Mesothelial cell of epicardium (in vitro differentiated cells): ENCODE measurements around the gene CCDC66. TPM values are rescaled to one million over a fixed set of nuclear protein-coding genes. Genes with fewer than 3 reads are reported as not detected.

Source experiments
- DNase-seq, 2 experiments: peaks; one replicate each; pipeline ENCODE4 v3.0.0; 2021; ENCODE audit warnings: low spot score in 2 of 2; ENCODE audit not compliant: unreplicated experiment in 2 of 2
- H3K27ac Mint-ChIP-seq: 2 replicates; pipeline ENCODE4 v1.8.0; 2021; ENCODE audit warnings: mixed read lengths
- H3K27me3 Mint-ChIP-seq: 2 replicates; pipeline ENCODE4 v1.8.0; 2021; ENCODE audit warnings: low read depth, mixed read lengths
- H3K36me3 Mint-ChIP-seq: 2 replicates; pipeline ENCODE4 v1.8.0; 2021; ENCODE audit warnings: mixed read lengths
- H3K4me1 Mint-ChIP-seq: 2 replicates; pipeline ENCODE4 v1.8.0; 2021; ENCODE audit warnings: mixed read lengths
- H3K4me3 Mint-ChIP-seq: 2 replicates; pipeline ENCODE4 v1.8.0; 2021; ENCODE audit warnings: mild to moderate bottlenecking, moderate library complexity, mixed read lengths
- H3K9me3 Mint-ChIP-seq: 2 replicates; pipeline ENCODE4 v1.8.0; 2021; ENCODE audit warnings: mixed read lengths
- total RNA-seq: library from RNA; stranded (reverse); gene quantifications from 3 replicates; pipeline ENCODE4 v1.2.1, GENCODE V29; 2021
- TF ChIP-seq, protein P1 (sequence below): fragments of 200-600 bp; sonication (generic); IDR thresholded peaks from one replicate; pipeline ENCODE4 v1.5.0; 2021; ENCODE audit warnings: antibody characterized with exemption; ENCODE audit not compliant: unreplicated experiment

CCDC66 gene
- total RNA-seq, 1 donor from 2014 or later = 36.2 TPM

DNA sequence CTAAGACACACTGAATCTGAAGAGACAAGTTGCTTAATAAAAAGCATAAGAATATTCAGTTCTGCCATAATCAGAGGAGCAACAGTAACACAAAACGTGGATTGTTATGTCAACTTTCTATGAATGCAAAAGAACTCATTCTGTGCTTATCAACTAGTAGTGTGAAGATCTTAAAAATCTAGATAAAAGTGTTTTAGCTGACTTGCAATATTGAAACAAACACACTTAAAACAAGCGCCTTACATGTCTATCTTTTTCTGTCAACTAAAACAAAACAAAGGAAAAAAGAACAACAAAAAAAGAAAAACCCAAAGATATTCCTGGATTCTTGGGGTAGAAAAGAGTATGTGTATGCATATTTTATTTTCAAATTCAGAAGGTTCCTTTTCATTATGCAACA is 88.4 kb downstream of the CCDC66 start:
- peaks cover 52% of the 10 kb centered on the region for H3K36me3 Mint-ChIP-seq
- no peak overlapping the region for H3K4me3 Mint-ChIP-seq
- no peaks in the 10 kb centered on the region for H3K9me3 Mint-ChIP-seq
- no peak for DNase-seq
- H3K4me1 Mint-ChIP-seq = no peaks in the 10 kb centered on the region
- no peaks in the 10 kb centered on the region for H3K27me3 Mint-ChIP-seq
- TF ChIP-seq, protein P1, sequence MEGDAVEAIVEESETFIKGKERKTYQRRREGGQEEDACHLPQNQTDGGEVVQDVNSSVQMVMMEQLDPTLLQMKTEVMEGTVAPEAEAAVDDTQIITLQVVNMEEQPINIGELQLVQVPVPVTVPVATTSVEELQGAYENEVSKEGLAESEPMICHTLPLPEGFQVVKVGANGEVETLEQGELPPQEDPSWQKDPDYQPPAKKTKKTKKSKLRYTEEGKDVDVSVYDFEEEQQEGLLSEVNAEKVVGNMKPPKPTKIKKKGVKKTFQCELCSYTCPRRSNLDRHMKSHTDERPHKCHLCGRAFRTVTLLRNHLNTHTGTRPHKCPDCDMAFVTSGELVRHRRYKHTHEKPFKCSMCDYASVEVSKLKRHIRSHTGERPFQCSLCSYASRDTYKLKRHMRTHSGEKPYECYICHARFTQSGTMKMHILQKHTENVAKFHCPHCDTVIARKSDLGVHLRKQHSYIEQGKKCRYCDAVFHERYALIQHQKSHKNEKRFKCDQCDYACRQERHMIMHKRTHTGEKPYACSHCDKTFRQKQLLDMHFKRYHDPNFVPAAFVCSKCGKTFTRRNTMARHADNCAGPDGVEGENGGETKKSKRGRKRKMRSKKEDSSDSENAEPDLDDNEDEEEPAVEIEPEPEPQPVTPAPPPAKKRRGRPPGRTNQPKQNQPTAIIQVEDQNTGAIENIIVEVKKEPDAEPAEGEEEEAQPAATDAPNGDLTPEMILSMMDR = no peak
- H3K27ac Mint-ChIP-seq = no peak overlapping the region

DNA sequence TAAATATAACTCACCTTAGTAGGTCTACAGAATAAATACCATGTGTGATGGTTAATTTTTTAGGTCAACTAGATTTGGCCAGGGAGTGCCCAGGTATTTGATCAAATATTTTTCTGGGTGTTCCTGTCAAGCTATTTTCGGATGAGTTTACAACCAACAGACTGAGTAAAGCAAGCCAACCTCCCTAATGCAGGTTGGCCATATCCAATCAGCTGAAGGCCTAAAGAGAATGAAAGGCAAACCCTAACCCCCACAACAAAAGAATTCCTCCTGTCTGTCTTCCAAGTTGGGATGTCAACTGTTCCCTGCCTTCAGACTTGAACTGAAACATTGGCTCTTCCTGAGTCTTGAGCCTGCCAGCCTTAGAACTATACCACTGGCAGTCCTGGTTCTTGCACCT is 97.5 kb downstream of the CCDC66 start:
- no peak for DNase-seq
- Mint-ChIP-seq H3K27ac (peak overlapping the region; percentile 58), H3K4me1 (peaks cover 21% of the 10 kb centered on the region), H3K27me3 (no peaks in the 10 kb centered on the region), H3K36me3 (peaks cover 50% of the 10 kb centered on the region), H3K4me3 (no peak overlapping the region), H3K9me3 (peaks cover 4% of the 10 kb centered on the region)
- TF ChIP-seq, protein P1 = no peak

DNA sequence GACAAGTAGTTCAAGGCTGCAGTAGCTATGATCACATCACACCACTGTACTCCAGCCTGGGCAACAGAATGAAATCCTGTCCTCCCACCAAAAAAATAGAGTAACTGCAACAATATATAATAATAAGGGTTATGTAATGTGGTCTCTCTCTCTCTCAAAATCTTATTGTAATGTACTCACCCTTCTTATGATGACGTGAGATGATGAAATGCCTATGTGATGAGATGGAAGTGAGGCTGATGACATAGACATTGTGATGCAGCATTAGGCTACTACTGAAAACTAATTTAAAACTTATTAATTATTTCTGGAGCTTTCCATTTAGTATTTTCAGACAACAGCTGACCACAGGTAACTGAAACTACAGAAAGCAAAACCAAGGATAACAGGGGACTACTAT is 98.7 kb downstream of the CCDC66 start:
- Mint-ChIP-seq H3K4me3 (no peak overlapping the region), H3K27me3 (no peaks in the 10 kb centered on the region), H3K4me1 (peaks cover 21% of the 10 kb centered on the region), H3K36me3 (peaks cover 57% of the 10 kb centered on the region), H3K9me3 (peaks cover 4% of the 10 kb centered on the region), H3K27ac (no peak overlapping the region)
- no peak for DNase-seq
- TF ChIP-seq, protein P1 = no peak

DNA sequence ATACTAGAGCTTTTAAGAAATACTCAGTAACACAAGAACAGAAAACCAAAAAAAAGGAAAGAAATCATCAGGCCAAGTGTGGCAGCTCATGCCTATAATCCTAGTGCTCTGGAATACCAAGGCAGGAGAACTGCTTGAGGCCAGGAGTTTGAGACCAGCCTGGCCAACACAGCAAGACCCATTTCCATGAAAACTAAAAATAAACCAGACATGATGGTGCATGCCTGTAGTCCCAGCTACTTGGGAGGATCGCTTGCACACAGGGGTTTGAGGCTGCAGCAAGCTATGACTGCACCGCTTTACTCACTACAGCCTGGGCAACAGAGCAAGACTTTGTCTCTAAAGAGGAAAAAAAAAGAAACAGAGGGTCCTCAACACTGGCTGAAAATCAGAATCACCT is 107.8 kb downstream of the CCDC66 start:
- no peaks in the 10 kb centered on the region for H3K27me3 Mint-ChIP-seq
- H3K9me3 Mint-ChIP-seq = no peaks in the 10 kb centered on the region
- peaks cover 48% of the 10 kb centered on the region for H3K36me3 Mint-ChIP-seq
- TF ChIP-seq, protein P1 = no peak
- no peak for DNase-seq
- H3K4me1 Mint-ChIP-seq = peaks cover 10% of the 10 kb centered on the region
- H3K4me3 Mint-ChIP-seq = no peak overlapping the region
- H3K27ac Mint-ChIP-seq = no peak overlapping the region

DNA sequence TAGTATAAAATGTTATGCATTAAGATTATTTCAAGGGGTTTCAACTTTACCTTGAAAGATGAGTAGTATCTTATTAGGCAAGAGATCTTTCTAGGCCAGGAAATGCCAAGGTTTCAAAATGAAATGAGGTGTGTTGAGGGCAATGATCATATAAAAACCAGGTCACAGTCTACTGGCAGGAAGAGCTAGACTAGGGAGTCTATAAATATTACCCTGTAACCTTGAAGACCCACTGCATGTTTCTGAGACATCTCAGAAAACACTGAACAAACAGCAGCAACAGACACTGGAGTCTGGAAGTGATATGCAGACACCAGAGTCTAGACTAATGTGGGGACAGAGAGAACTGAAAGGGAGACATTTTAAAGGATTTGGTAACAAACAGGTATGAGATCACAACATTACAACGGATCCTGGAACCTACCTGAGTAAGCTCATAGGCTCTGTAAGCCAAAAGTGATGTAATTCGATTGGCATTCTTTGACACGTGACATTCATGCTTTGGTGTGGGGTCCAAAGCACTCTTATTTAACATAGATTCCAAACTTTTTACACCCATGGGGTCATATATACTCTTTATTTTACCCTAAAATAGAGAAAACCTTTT is 111.1 kb downstream of the CCDC66 start:
- DNase-seq = no peak
- no peak overlapping the region for H3K4me3 Mint-ChIP-seq
- H3K36me3 Mint-ChIP-seq = peaks cover 39% of the 10 kb centered on the region
- TF ChIP-seq, protein P1 = no peak
- no peaks in the 10 kb centered on the region for H3K9me3 Mint-ChIP-seq
- H3K27me3 Mint-ChIP-seq = no peaks in the 10 kb centered on the region
- H3K4me1 Mint-ChIP-seq = peaks cover 10% of the 10 kb centered on the region
- no peak overlapping the region for H3K27ac Mint-ChIP-seq

Other genes with a start within 250 kb of the CCDC66 start
- gene ERC2, start 88.7 kb upstream of the CCDC66 start, total RNA-seq = 14.8 to 16.3 TPM (median 15.6 TPM) in 3 replicates
- 81.4 to 83.9 TPM (median 83.2 TPM) in 3 replicates for gene TASOR, start 126.1 kb downstream of the CCDC66 start, total RNA-seq
- gene ARHGEF3, start 244.8 kb downstream of the CCDC66 start, total RNA-seq = 28.7 to 31.7 TPM (median 29.0 TPM) in 3 replicates